Psoas muscle (tissue), 8 donors: ENCODE measurements around the gene KCP. TPM values are rescaled to one million over a fixed set of nuclear protein-coding genes. Genes with fewer than 3 reads are reported as not detected.

Source experiments
- ATAC-seq, 4 donors: fragments of 200-7000 bp; cut with Tn5 transposase; one replicate each; pipeline ENCODE4 v1.9.1; 2020; ENCODE audit warnings: moderate library complexity in 3 of 4, mild to moderate bottlenecking in 2 of 4
- DNase-seq, 2 donors: peaks; one replicate each; pipeline ENCODE4 v3.0.0-alpha.2; 2020
- H3K27ac ChIP-seq: fragments of 200-600 bp; one replicate; pipeline ENCODE4 v1.8.0; 2022
- H3K27me3 ChIP-seq, 3 donors: fragments of 200-600 bp in 1 of 3; one replicate each; pipeline versions ENCODE4 v1.6.1 to v1.8.0; 2013 to 2022; ENCODE audit warnings: low read length in 2 of 3, mild to moderate bottlenecking in 2 of 3, moderate library complexity in 1 of 3; ENCODE audit not compliant: insufficient read depth in 3 of 3
- H3K36me3 ChIP-seq, 2 donors: fragments of 200-600 bp in 1 of 2; one replicate each; pipeline versions ENCODE4 v1.6.1 to v1.8.0; 2013 to 2022; ENCODE audit warnings: low read depth in 1 of 2, mild to moderate bottlenecking in 1 of 2, moderate library complexity in 1 of 2; ENCODE audit not compliant: insufficient read depth in 1 of 2
- H3K4me1 ChIP-seq: fragments of 200-600 bp; one replicate; pipeline ENCODE4 v1.8.0; 2022
- H3K4me3 ChIP-seq: fragments of 200-600 bp; one replicate; pipeline ENCODE4 v1.8.0; 2022; ENCODE audit warnings: mild to moderate bottlenecking
- H3K9me3 ChIP-seq: fragments of 200-600 bp; one replicate; pipeline ENCODE4 v1.8.0; 2022
- CTCF ChIP-seq: fragments of 200-600 bp; IDR thresholded peaks from one replicate; pipeline ENCODE4 v1.8.0; 2022; ENCODE audit warnings: antibody characterized with exemption
- WGBS, 3 donors: extraction: QIAGEN DNeasy Blood & Tissue Kit; methylation state at CpG; one replicate each; pipeline versions ENCODE4 v1.1.6 to v1.1.7; 2013; 5-methylcytosine and 5-hydroxymethylcytosine counted together
- intact Hi-C, 2 donors: fragments of 100-400 bp; cut with DNase I; formaldehyde crosslinking; loops; one replicate each; pipeline versions ENCODE4 v1.11.0 to v1.14.2; 2022
- polyA plus RNA-seq, 3 donors: library from polyadenylated mRNA; stranded (reverse); fragments of 200-250 nt; gene quantifications; one replicate each; pipeline ENCODE4 v1.2.3, GENCODE V29; 2013
- total RNA-seq, 4 donors: library from RNA; stranded (reverse); fragmentation: NEBNext Ultra II Directional in 2 of 4; extraction: Animal tissue kit (Norgen Biotek cat#: 25700) in 2 of 4; gene quantifications; one replicate each; pipeline versions ENCODE4 v1.2.1 to v1.2.4, GENCODE V29; 2021 to 2023
- donor health status: healthy with polysubstance abuse.
- donor health status: DM: no; HTN: no; CAD: no; lungs with moderate emphysema.
- donor health status: Bipolar disorder and iron deficiency.
- donor health status: healthy.
- donor health status: DM: yes; HTN: yes; CAD: no.
- donor health status: DM: no; HTN: no; CAD: no.
- donor health status: DM: no; HTN: no; CAD: no.
- donor health status: DM: yes; HTN: yes; CAD: no.

Gene KCP
- total and polyA plus RNA-seq, 7 donors, result 0.03 to 0.34 (median 0.15) TPM

GRCh38 chr7:128876978-128877755 lies 33.3 kb downstream of the KCP start:
- TF ChIP-seq CTCF, result no peak
- Histone ChIP-seq H3K4me3 (no peak overlapping the region), H3K27ac (no peak overlapping the region), H3K9me3 (no peaks in the 10 kb centered on the region), H3K36me3 (no peaks in the 10 kb centered on the region), H3K4me1 (peaks cover 12% of the 10 kb centered on the region), H3K27me3 (no peaks in the 10 kb centered on the region)
- DNase-seq, result peak in 1 of 2 donors; percentile 64
- no peak for ATAC-seq
- 91 to 94% (median 92%) methylated on average over 30 to 32 of the region's 32 CpGs for WGBS, 3 donors
- intact Hi-C loops, result no loop called here

- H3K4me1 ChIP-seq, result peaks cover 12% of the 10 kb centered on the region
- no peaks in the 10 kb centered on the region for H3K9me3 ChIP-seq
- no peak overlapping the region for H3K27ac ChIP-seq
- ATAC-seq, result no peak
- peak in 1 of 2 donors; percentile 56 for DNase-seq
- H3K27me3 ChIP-seq, result no peaks in the 10 kb centered on the region
- H3K4me3 ChIP-seq, result no peak overlapping the region
- no peak for TF ChIP-seq CTCF
- intact Hi-C loops, result no loop called here
- H3K36me3 ChIP-seq, result no peaks in the 10 kb centered on the region
- WGBS, 3 donors, result 93 to 95% (median 93%) methylated on average over 5 of the region's 5 CpGs
Measured at GRCh38 chr7:128876586-128876977, 33.9 kb downstream of the KCP start.

GRCh38 chr7:128876127-128876526 lies 34.4 kb downstream of the KCP start:
- no peak overlapping the region for H3K27ac ChIP-seq
- ATAC-seq (no peak), DNase-seq (peak in 1 of 2 donors; percentile 42)
- intact Hi-C loops, result no loop called here
- peaks cover 12% of the 10 kb centered on the region for H3K4me1 ChIP-seq
- H3K36me3 ChIP-seq, result no peaks in the 10 kb centered on the region
- no peak for TF ChIP-seq CTCF
- H3K4me3 ChIP-seq, result no peak overlapping the region
- WGBS, 3 donors, result 76 to 83% (median 78%) methylated on average over 3 of the region's 3 CpGs
- H3K27me3 ChIP-seq, result no peaks in the 10 kb centered on the region
- H3K9me3 ChIP-seq, result no peaks in the 10 kb centered on the region

GRCh38 chr7:128875523-128875948 lies 35.0 kb downstream of the KCP start:
- Histone ChIP-seq H3K4me3 (no peak overlapping the region), H3K27me3 (no peaks in the 10 kb centered on the region), H3K27ac (no peak overlapping the region), H3K36me3 (no peaks in the 10 kb centered on the region), H3K9me3 (no peaks in the 10 kb centered on the region), H3K4me1 (peaks cover 10% of the 10 kb centered on the region)
- 79 to 88% (median 84%) methylated on average over 8 of the region's 8 CpGs for WGBS, 3 donors
- intact Hi-C loops, result no loop called here
- no peak for TF ChIP-seq CTCF
- peak; percentile 7 to 55 for DNase-seq
- no peak for ATAC-seq
